ENCODE data around the gene DPP6. TPM values are rescaled to one million over a fixed set of nuclear protein-coding genes. Genes with fewer than 3 reads are reported as not detected.

Gene DPP6
- total RNA-seq, 1 donor from 2014 or later = not detected

- ChIA-PET POLR2A (no interaction called here), CTCF (no interaction called here)
- intact Hi-C loops (cut with micrococcal nuclease) = no loop called here
- DNase-seq = no peak
- no peaks in the 10 kb centered on the region for H3K36me3 Mint-ChIP-seq (ENCODE audit: low read depth)
- no peak overlapping the region for H3K27ac Mint-ChIP-seq
- ATAC-seq (ENCODE audit: low read depth) = no peak
- H3K4me1 Mint-ChIP-seq = no peaks in the 10 kb centered on the region
- no peak overlapping the region for H3K4me3 Mint-ChIP-seq
- TF ChIP-seq CTCF (IDR thresholded peaks at IDR 0.05) = no peak
- no peaks in the 10 kb centered on the region for H3K27me3 Mint-ChIP-seq
- H3K9me3 Mint-ChIP-seq = peaks cover 12% of the 10 kb centered on the region
Observed at GRCh38 chr7:154721086-154721485, 668.9 kb downstream of the DPP6 start.

DNA sequence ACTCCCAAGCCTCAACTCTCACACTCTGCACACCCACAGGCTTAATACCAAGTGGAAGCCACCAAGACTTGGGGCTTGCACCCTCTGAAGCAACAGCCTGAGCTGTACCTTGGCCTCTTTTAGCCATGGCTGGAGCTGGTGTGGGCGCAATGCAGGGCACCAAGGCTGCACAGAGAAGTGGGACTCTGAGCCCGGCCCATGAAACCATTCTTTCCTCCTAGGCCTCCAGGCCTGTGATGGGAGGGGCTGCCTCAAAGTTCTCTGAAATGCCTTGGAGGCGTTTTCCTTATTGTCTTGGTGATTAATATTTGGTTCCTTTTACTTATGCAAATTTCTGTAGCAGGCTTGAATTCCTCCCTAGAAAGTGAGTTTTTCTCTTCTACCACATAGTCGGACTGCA lies 674.2 kb downstream of the DPP6 start:
- Mint-ChIP-seq H3K4me3 (no peak overlapping the region), H3K27ac (no peak overlapping the region), H3K9me3 (peaks cover 20% of the 10 kb centered on the region), H3K4me1 (no peaks in the 10 kb centered on the region), H3K27me3 (no peaks in the 10 kb centered on the region), H3K36me3 (ENCODE audit: low read depth) (no peaks in the 10 kb centered on the region)
- intact Hi-C loops (cut with micrococcal nuclease) = no loop called here
- no peak for TF ChIP-seq CTCF (IDR thresholded peaks at IDR 0.05)
- ChIA-PET POLR2A (no interaction called here), CTCF (no interaction called here)
- no peak for DNase-seq
- no peak for ATAC-seq (ENCODE audit: low read depth)

DNA sequence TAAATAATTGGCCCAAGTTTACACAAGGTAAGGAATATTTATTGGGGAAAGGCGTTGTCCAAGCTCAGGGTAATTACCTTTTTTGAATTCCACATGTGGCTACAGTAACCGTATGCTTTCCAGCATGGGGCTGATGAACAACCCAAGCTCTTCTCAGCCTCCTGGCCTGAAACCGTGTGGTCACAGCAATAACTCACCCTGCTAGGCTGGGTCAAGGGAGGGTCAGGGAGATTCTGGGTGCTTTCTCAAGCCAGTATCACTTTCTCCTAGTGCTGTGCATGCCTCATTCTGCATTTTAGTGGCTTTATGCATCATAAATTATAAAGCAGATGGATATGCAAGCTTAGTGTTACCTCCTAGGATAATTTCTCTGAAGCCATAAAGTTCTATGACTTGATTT lies 676.9 kb downstream of the DPP6 start:
- DNase-seq = no peak
- Mint-ChIP-seq H3K27ac (no peak overlapping the region), H3K36me3 (ENCODE audit: low read depth) (no peaks in the 10 kb centered on the region), H3K27me3 (no peaks in the 10 kb centered on the region), H3K4me1 (no peaks in the 10 kb centered on the region), H3K4me3 (no peak overlapping the region), H3K9me3 (peaks cover 20% of the 10 kb centered on the region)
- intact Hi-C loops (cut with micrococcal nuclease) = no loop called here
- CTCF ChIA-PET = no interaction called here
- POLR2A ChIA-PET = no interaction called here
- no peak for ATAC-seq (ENCODE audit: low read depth)
- TF ChIP-seq CTCF (IDR thresholded peaks at IDR 0.05) = no peak

DNA sequence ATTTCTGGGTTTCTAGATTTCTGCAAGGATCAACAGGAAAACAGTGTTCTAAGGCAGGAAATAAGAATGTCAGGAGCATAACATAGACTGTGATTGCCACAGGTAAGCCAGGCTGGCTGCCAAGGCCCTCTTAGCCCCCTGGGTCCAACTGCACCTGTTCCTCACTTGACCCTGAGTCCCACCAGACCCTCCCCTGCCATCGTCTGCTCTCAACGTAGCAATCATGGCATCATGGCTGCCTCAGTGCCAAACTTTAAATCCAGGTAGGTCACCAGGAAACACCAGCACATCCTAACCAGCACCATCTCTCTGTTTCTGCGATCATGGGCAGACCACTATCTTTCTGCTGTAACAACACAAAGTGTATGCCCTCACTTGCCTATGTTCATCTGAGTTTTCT lies 683.6 kb downstream of the DPP6 start:
- ATAC-seq (ENCODE audit: low read depth) (no peak), DNase-seq (no peak)
- POLR2A ChIA-PET = no interaction called here
- H3K36me3 Mint-ChIP-seq (ENCODE audit: low read depth) = no peaks in the 10 kb centered on the region
- no peaks in the 10 kb centered on the region for H3K4me1 Mint-ChIP-seq
- no peaks in the 10 kb centered on the region for H3K27me3 Mint-ChIP-seq
- no peaks in the 10 kb centered on the region for H3K9me3 Mint-ChIP-seq
- no peak overlapping the region for H3K4me3 Mint-ChIP-seq
- TF ChIP-seq CTCF (IDR thresholded peaks at IDR 0.05) = no peak
- CTCF ChIA-PET = no interaction called here
- no peak overlapping the region for H3K27ac Mint-ChIP-seq
- intact Hi-C loops (cut with micrococcal nuclease) = no loop called here

DNA sequence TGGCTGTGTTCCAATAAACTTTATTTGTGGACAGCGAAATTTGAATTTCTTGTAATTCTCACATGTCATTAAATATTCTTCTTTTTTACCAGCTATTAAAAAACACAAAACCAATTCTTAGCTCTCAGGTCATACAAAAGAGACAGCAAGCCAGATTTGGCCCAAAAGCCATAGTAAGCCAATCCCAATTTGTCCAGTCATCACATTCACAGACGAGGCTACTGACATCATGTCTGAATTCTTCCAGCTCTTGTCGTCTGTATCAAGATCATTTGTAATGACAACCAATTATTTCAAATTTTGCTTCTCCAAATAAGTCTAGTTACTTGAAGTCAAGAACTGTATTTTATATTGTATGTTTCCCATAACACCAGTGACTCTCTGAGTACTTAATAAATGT lies 684.2 kb downstream of the DPP6 start:
- Mint-ChIP-seq H3K27me3 (no peaks in the 10 kb centered on the region), H3K4me3 (no peak overlapping the region), H3K27ac (no peak overlapping the region), H3K4me1 (no peaks in the 10 kb centered on the region), H3K36me3 (ENCODE audit: low read depth) (no peaks in the 10 kb centered on the region), H3K9me3 (no peaks in the 10 kb centered on the region)
- no peak for DNase-seq
- intact Hi-C loops (cut with micrococcal nuclease) = no loop called here
- ChIA-PET CTCF (no interaction called here), POLR2A (no interaction called here)
- TF ChIP-seq CTCF (IDR thresholded peaks at IDR 0.05) = no peak
- no peak for ATAC-seq (ENCODE audit: low read depth)

Data from activated B cell treated with CpG ODN at 0.5 μM for 24 hours (primary cell).